ENCODE measurements around the gene MIF. TPM values are rescaled to one million over a fixed set of nuclear protein-coding genes. Genes with fewer than 3 reads are reported as not detected.
"Not testable (repeated sequence)": the region's sequence is repeated elsewhere in the genome, so short reads cannot be mapped to it uniquely, and the experiment has no call there.

MIF gene
- total RNA-seq, 1 donor from 2014 or later, result 153 TPM

GRCh38 chr22:23877566-23877965 lies 16.6 kb upstream of the MIF start:
- DNase-seq, result no peak

- no peak for DNase-seq
Measured at GRCh38 chr22:23878219-23878618, 16.0 kb upstream of the MIF start.

- no peak for DNase-seq
Measured at GRCh38 chr22:23882370-23882769, 11.8 kb upstream of the MIF start.

- no peak for DNase-seq
Measured at GRCh38 chr22:23883658-23884057, 10.5 kb upstream of the MIF start.

- DNase-seq, result no peak
Measured at GRCh38 chr22:23884140-23884539, 10.0 kb upstream of the MIF start.

GRCh38 chr22:23888615-23889401 lies 5.4 kb upstream of the MIF start:
- DNase-seq, result peak; percentile 32

- no peak for DNase-seq
Measured at GRCh38 chr22:23889620-23890019, 4.6 kb upstream of the MIF start.

GRCh38 chr22:23891726-23892125 lies 2.5 kb upstream of the MIF start:
- DNase-seq, result no peak

- DNase-seq, result no peak
Measured at GRCh38 chr22:23892130-23892529, 2.1 kb upstream of the MIF start.

GRCh38 chr22:23892706-23893105 lies 1.5 kb upstream of the MIF start:
- DNase-seq, result no peak

GRCh38 chr22:23893121-23893944 lies 850 bp upstream of the MIF start:
- DNase-seq, result no peak

- DNase-seq, result peak; percentile 68
Measured at GRCh38 chr22:23894710-23895598, 771 bp downstream of the MIF start.

GRCh38 chr22:23895599-23896144 lies 1.5 kb downstream of the MIF start:
- DNase-seq, result no peak

- DNase-seq, result no peak
Measured at GRCh38 chr22:23896166-23896522, 2.0 kb downstream of the MIF start.

- no peak for DNase-seq
Measured at GRCh38 chr22:23896523-23897186, 2.5 kb downstream of the MIF start.

GRCh38 chr22:23897320-23897719 lies 3.1 kb downstream of the MIF start:
- no peak for DNase-seq

- DNase-seq, result no peak
Measured at GRCh38 chr22:23898006-23898974, 4.1 kb downstream of the MIF start.

- no peak for DNase-seq
Measured at GRCh38 chr22:23899042-23899745, 5.0 kb downstream of the MIF start.

- DNase-seq, result not testable (repeated sequence)
Measured at GRCh38 chr22:23900227-23900626, 6.0 kb downstream of the MIF start.

- DNase-seq, result no peak
Measured at GRCh38 chr22:23901600-23901999, 7.4 kb downstream of the MIF start.
